WERI-Rb-1 (cell line): ENCODE data around the gene MRPL17.

Experiments used
- DNase-seq: peaks from one replicate; pipeline ENCODE4 v3.0.0-alpha.2; 2020
- H3K27ac ChIP-seq: fragments of 250-450 bp; sonication (Bioruptor Pico); 2 replicates; pipeline ENCODE4 v1.5.1; 2020; ENCODE audit warnings: mild to moderate bottlenecking, moderate library complexity
- H3K27me3 ChIP-seq: fragments of 250-450 bp; sonication (Bioruptor Pico); 2 replicates; pipeline ENCODE4 v1.5.1; 2021; ENCODE audit warnings: mild to moderate bottlenecking, low read depth, moderate library complexity; ENCODE audit not compliant: insufficient read depth, severe bottlenecking
- H3K36me3 ChIP-seq: fragments of 250-450 bp; sonication (Bioruptor Pico); 2 replicates; pipeline ENCODE4 v1.5.1; 2020; ENCODE audit warnings: mild to moderate bottlenecking, moderate library complexity
- H3K4me3 ChIP-seq: 2 replicates; pipeline ENCODE4 v1.5.1; 2011; ENCODE audit warnings: low read depth, mild to moderate bottlenecking, control low read depth, low read length
- H3K9me3 ChIP-seq: fragments of 250-450 bp; sonication (Bioruptor Pico); 2 replicates; pipeline ENCODE4 v1.5.1; 2021; ENCODE audit warnings: mild to moderate bottlenecking, moderate library complexity; ENCODE audit not compliant: severe bottlenecking
- TF ChIP-seq, protein P1 (sequence below): IDR thresholded peaks from 2 replicates; pipeline ENCODE4 v1.5.1; 2011; ENCODE audit warnings: low read depth, mild to moderate bottlenecking, control low read depth, inconsistent platforms, low read length

Gene MRPL17

DNA sequence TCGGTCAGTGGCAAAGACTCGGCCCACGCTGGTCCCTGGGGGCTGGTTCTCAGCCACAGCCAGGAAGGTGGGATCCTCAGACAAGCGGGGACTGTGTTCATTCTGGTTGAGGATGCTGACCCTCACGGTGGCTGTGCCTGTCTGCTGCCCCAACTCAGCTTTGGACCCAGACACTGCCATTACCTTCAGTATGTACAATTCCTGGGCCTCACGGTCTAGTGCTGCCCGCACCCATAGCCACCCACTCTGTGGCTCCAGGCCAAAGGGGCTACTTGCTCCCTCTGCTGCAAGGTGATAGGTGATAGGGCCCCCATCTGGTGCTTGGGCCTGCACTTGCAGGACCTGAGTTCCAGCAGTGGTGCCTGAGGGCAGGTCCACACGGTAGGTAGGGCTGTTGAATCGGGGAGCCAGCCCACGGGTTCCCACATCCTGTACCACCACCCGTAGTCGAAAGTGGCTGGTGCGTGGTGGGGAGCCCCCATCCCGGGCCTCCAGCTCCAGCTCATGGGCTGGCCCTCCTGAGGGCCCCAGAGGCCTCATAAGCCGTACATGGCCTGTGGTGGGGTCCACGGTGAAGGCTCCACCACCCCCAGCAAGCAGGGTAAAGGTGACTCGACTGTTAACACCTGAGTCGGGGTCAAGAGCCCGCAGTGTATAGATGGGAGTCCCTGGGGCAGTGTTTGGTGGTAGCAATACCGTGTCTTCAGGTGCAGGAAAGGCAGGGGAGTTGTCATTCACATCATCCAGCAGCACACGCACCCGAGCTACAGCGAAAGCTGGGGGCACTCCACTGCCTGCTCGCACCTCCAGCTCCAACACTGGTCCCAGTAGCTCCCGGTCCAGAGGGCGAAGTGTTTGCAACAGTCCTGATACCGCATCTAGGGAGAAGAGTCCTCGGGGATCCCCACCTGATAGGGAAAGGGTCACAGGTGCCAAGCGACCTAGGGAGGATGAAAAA is 50.7 kb downstream of the MRPL17 start:
- no peaks in the 10 kb centered on the region for H3K9me3 ChIP-seq
- TF ChIP-seq, protein P1, sequence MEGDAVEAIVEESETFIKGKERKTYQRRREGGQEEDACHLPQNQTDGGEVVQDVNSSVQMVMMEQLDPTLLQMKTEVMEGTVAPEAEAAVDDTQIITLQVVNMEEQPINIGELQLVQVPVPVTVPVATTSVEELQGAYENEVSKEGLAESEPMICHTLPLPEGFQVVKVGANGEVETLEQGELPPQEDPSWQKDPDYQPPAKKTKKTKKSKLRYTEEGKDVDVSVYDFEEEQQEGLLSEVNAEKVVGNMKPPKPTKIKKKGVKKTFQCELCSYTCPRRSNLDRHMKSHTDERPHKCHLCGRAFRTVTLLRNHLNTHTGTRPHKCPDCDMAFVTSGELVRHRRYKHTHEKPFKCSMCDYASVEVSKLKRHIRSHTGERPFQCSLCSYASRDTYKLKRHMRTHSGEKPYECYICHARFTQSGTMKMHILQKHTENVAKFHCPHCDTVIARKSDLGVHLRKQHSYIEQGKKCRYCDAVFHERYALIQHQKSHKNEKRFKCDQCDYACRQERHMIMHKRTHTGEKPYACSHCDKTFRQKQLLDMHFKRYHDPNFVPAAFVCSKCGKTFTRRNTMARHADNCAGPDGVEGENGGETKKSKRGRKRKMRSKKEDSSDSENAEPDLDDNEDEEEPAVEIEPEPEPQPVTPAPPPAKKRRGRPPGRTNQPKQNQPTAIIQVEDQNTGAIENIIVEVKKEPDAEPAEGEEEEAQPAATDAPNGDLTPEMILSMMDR: no peak
- no peak for DNase-seq
- H3K27ac ChIP-seq: no peak overlapping the region
- H3K36me3 ChIP-seq: peaks cover 48% of the 10 kb centered on the region
- H3K27me3 ChIP-seq: no peaks in the 10 kb centered on the region
- no peak overlapping the region for H3K4me3 ChIP-seq

DNA sequence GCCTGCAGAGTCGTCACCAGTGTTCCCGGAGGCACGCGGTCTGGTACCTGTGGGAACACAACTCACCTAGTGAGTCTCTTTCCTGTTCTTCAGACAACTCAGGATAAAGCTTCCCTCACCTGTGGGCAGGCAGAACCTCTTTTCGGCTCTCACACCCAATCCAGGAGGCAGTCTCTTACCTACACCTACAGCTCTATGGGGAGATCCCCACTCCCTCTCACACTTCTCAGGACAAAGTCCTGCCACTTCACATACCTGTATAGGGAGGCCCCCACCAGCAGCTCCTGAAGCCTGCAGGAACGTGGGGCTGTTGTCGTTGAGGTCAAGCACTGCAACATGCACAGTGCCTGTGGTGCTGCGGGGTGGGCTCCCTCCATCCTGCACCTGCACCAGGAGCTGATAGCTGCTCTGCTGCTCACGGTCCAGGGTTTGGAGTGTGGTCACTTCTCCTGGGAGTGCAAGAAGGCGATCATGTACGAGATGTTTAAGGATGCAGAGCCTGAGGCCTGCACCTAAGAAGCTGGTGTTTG is 51.7 kb downstream of the MRPL17 start:
- DNase-seq: no peak
- Histone ChIP-seq H3K36me3 (peaks cover 55% of the 10 kb centered on the region), H3K9me3 (no peaks in the 10 kb centered on the region), H3K4me3 (no peak overlapping the region), H3K27ac (no peak overlapping the region), H3K27me3 (no peaks in the 10 kb centered on the region)
- TF ChIP-seq, protein P1: no peak

DNA sequence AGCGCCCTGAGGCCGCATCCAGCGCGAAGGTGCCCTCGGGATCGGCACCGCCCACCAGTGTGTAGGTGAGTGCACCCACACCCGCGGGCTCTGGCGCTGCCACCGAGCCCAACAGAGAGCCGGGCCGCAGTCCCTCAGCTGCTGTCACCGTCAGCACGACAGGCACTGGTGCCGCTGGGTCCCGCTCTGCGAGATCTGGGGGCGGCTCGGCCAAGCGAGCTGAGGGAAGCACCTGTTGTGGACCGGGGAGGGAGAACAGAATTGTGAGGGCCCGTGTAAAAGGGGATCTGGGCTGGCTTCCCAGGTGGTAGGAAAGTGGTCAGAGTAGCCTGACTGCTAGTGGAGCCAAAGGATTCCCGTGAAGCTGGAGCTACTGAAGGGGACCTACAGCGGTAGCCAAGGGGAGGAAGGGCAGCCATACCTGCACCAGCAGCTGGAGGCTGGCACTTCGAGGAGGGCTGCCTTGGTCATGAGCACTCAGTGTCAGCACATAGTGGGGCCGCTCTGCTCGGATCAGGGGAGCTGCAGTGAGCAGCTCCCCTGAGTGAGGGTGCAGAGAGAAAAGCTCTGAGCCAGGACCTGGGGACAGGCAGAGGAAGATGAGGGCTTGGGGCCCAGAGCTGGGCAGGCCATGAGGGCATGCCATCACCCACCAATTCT is 52.4 kb downstream of the MRPL17 start:
- Histone ChIP-seq H3K27ac (no peak overlapping the region), H3K27me3 (no peaks in the 10 kb centered on the region), H3K9me3 (no peaks in the 10 kb centered on the region), H3K4me3 (no peak overlapping the region), H3K36me3 (peaks cover 61% of the 10 kb centered on the region)
- TF ChIP-seq, protein P1: no peak
- DNase-seq: no peak
